Liver (tissue), 9 donors: ENCODE measurements around the gene SUMO2. TPM values are rescaled to one million over a fixed set of nuclear protein-coding genes. Genes with fewer than 3 reads are reported as not detected.

Source experiments
- DNase-seq: peaks from one replicate; pipeline ENCODE4 v3.0.0-alpha.2; 2017; ENCODE audit warnings: low spot score
- H3K27ac ChIP-seq, 2 donors: one replicate each; pipeline ENCODE4 v1.7.0; 2013; ENCODE audit warnings: inconsistent platforms in 2 of 2, low read length in 2 of 2, control low read depth in 1 of 2, low read depth in 1 of 2, mild to moderate bottlenecking in 1 of 2
- H3K27me3 ChIP-seq, 4 donors: one replicate each; pipeline versions ENCODE4 v1.6.1 to v1.7.0; 2013; ENCODE audit warnings: low read length in 3 of 4, inconsistent platforms in 1 of 4, mild to moderate bottlenecking in 1 of 4, moderate library complexity in 1 of 4; ENCODE audit not compliant: control insufficient read depth in 4 of 4, insufficient read depth in 4 of 4
- H3K36me3 ChIP-seq, 4 donors: one replicate each; pipeline versions ENCODE4 v1.6.1 to v1.7.0; 2013; ENCODE audit warnings: low read length in 3 of 4, mild to moderate bottlenecking in 3 of 4, low read depth in 1 of 4, moderate library complexity in 1 of 4; ENCODE audit not compliant: control insufficient read depth in 4 of 4, insufficient read depth in 3 of 4
- H3K4me1 ChIP-seq, 4 donors: one replicate each; pipeline versions ENCODE4 v1.6.1 to v1.7.0; 2013; ENCODE audit warnings: low read length in 3 of 4, mild to moderate bottlenecking in 3 of 4, moderate library complexity in 1 of 4; ENCODE audit not compliant: control insufficient read depth in 4 of 4, insufficient read depth in 4 of 4
- H3K4me3 ChIP-seq, 3 donors: one replicate each; pipeline versions ENCODE4 v1.6.1 to v1.7.0; 2013; ENCODE audit warnings: low read length in 3 of 3, control low read depth in 1 of 3, low read depth in 1 of 3, mild to moderate bottlenecking in 1 of 3
- H3K9ac ChIP-seq, 2 donors: one replicate each; pipeline ENCODE4 v1.7.0; 2013; ENCODE audit warnings: low read length in 2 of 2, mild to moderate bottlenecking in 2 of 2, moderate library complexity in 2 of 2, control low read depth in 1 of 2, low read depth in 1 of 2
- H3K9me3 ChIP-seq, 4 donors: one replicate each; pipeline versions ENCODE4 v1.6.1 to v1.7.0; 2013; ENCODE audit warnings: low read length in 3 of 4; ENCODE audit not compliant: control insufficient read depth in 4 of 4
- ATF3 ChIP-seq: IDR thresholded peaks from 2 replicates; pipeline ENCODE4 v1.6.1; 2016; ENCODE audit warnings: antibody characterized with exemption
- CTCF ChIP-seq: fragments of 150-350 bp; IDR thresholded peaks from 2 replicates; pipeline ENCODE4 v1.5.1; 2017; ENCODE audit warnings: improper control_type of control experiment, low read depth, low read length; ENCODE audit not compliant: missing input control
- EGR1 ChIP-seq, 2 donors: IDR thresholded peaks; 2 replicates each; pipeline ENCODE4 v1.6.1; 2016 to 2018; ENCODE audit warnings: antibody characterized with exemption in 2 of 2, low read depth in 2 of 2
- FOXA1 ChIP-seq: IDR thresholded peaks from 2 replicates; pipeline ENCODE4 v1.6.1; 2016; ENCODE audit warnings: antibody characterized with exemption
- FOXA2 ChIP-seq: IDR thresholded peaks from 2 replicates; pipeline ENCODE4 v1.6.1; 2016; ENCODE audit warnings: antibody characterized with exemption
- GABPA ChIP-seq, 2 donors: IDR thresholded peaks in 1 of 2; conservative IDR thresholded peaks in 1 of 2; 2 replicates each; pipeline ENCODE4 v1.6.1; 2016; ENCODE audit warnings: antibody characterized with exemption in 2 of 2, mild to moderate bottlenecking in 1 of 2, moderate library complexity in 1 of 2
- HNF4A ChIP-seq, 2 donors: conservative IDR thresholded peaks; 2 replicates each; pipeline ENCODE4 v1.6.1; 2016; ENCODE audit warnings: antibody characterized with exemption in 2 of 2, mild to moderate bottlenecking in 2 of 2
- HNF4G ChIP-seq: IDR thresholded peaks from 2 replicates; pipeline ENCODE4 v1.6.1; 2016; ENCODE audit warnings: antibody characterized with exemption
- JUND ChIP-seq, 2 donors: IDR thresholded peaks; 2 replicates each; pipeline ENCODE4 v1.6.1; 2016; ENCODE audit warnings: antibody characterized with exemption in 2 of 2
- MAX ChIP-seq: IDR thresholded peaks from 2 replicates; pipeline ENCODE4 v1.6.1; 2016; ENCODE audit warnings: antibody characterized with exemption
- NR2F2 ChIP-seq: IDR thresholded peaks from 2 replicates; pipeline ENCODE4 v1.6.1; 2016; ENCODE audit warnings: antibody characterized with exemption
- RAD21 ChIP-seq, 2 donors: IDR thresholded peaks; 2 replicates each; pipeline ENCODE4 v1.6.1; 2016; ENCODE audit warnings: antibody characterized with exemption in 2 of 2, mild to moderate bottlenecking in 2 of 2
- REST ChIP-seq: IDR thresholded peaks from 2 replicates; pipeline ENCODE4 v1.6.1; 2016; ENCODE audit warnings: antibody characterized with exemption, mild to moderate bottlenecking
- RXRA ChIP-seq, 2 donors: IDR thresholded peaks; 2 replicates each; pipeline ENCODE4 v1.6.1; 2017 to 2018; ENCODE audit warnings: antibody characterized with exemption in 2 of 2, mild to moderate bottlenecking in 1 of 2
- SP1 ChIP-seq: IDR thresholded peaks from 2 replicates; pipeline ENCODE4 v1.6.1; 2018; ENCODE audit warnings: antibody characterized with exemption, mild to moderate bottlenecking
- TAF1 ChIP-seq: conservative IDR thresholded peaks from 2 replicates; pipeline ENCODE4 v1.6.1; 2016; ENCODE audit warnings: antibody characterized with exemption, mild to moderate bottlenecking
- YY1 ChIP-seq: IDR thresholded peaks from 2 replicates; pipeline ENCODE4 v1.6.1; 2016; ENCODE audit warnings: antibody characterized with exemption, mild to moderate bottlenecking
- ZBTB33 ChIP-seq: IDR thresholded peaks from 2 replicates; pipeline ENCODE4 v1.6.1; 2016; ENCODE audit warnings: antibody characterized with exemption
- WGBS: extraction: QIAGEN DNeasy Blood & Tissue Kit; methylation state at CpG from one replicate; pipeline ENCODE4 v1.1.7; 2013; 5-methylcytosine and 5-hydroxymethylcytosine counted together
- polyA plus RNA-seq, 2 donors: library from polyadenylated mRNA; stranded (reverse) in 1 of 2; unstranded in 1 of 2; fragments of 200-250 nt in 1 of 2; fragments of >200 nt in 1 of 2; fragmentation: Nextera tagmentation in 1 of 2; extraction: Ambion mirVana in 1 of 2; gene quantifications; one replicate each; pipeline versions ENCODE4 v1.2.1 to v1.2.3, GENCODE V29; 2013 to 2015
- total RNA-seq, 2 donors: library from RNA; depleted of rRNA; stranded (reverse); fragments of >200 nt; gene quantifications; one replicate each; pipeline ENCODE4 v1.2.3, GENCODE V29; 2014
- donor health status: healthy.
- donor health status: healthy.
- donor health status: healthy.
- donor health status: healthy.
- donor health status: healthy.

SUMO2 gene
- total and polyA plus RNA-seq, 4 donors: 20.9 to 160 (median 50.5) TPM

DNA sequence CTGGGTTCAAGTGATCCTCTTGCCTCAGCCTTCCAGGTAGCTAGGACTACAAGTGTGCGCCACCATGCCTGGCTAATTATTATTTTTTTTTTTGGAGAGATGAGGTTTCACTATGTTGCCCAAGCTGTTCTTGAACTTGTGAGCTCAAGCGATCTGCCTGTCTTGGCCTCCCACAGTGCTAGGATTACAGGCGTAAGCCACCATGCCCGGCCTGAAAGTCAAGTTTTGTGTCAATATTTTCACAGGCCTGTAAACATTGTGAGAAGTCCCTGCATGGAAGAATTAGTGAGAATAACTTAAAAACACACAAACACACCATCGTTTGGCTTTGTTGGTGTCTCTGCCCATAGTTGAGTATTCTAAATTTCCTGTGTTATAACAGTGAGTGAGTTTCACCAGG lies 45.0 kb upstream of the SUMO2 start:
- Histone ChIP-seq H3K4me3 (no peak overlapping the region), H3K36me3 (peaks cover 7 to 68% (median 47%) of the 10 kb centered on the region in 4 donors), H3K9ac (no peak overlapping the region), H3K9me3 (no peaks in the 10 kb centered on the region), H3K4me1 (no peaks in the 10 kb centered on the region), H3K27me3 (no peaks in the 10 kb centered on the region), H3K27ac (no peak overlapping the region)
- DNase-seq: no peak
- WGBS: 77% methylated on average over 5 of the region's 5 CpGs
- no peak for TF ChIP-seq EGR1 (IDR thresholded peaks at IDR 0.05; ENCODE audit: low read depth in 2 of 2)
- TF ChIP-seq HNF4G: no peak
- TF ChIP-seq RAD21 (IDR thresholded peaks at IDR 0.05): no peak
- TF ChIP-seq TAF1: no peak
- no peak for TF ChIP-seq JUND (IDR thresholded peaks at IDR 0.05)
- TF ChIP-seq RXRA (IDR thresholded peaks at IDR 0.05): no peak
- TF ChIP-seq CTCF: no peak
- TF ChIP-seq FOXA2: no peak
- TF ChIP-seq NR2F2: no peak
- no peak for TF ChIP-seq YY1
- no peak for TF ChIP-seq ZBTB33
- TF ChIP-seq HNF4A (conservative IDR thresholded peaks at IDR 0.05): no peak
- TF ChIP-seq MAX: no peak

GRCh38 chr17:75225016-75225415 lies 42.3 kb upstream of the SUMO2 start:
- Histone ChIP-seq H3K36me3 (peaks cover 3 to 52% (median 38%) of the 10 kb centered on the region in 4 donors), H3K4me1 (no peaks in the 10 kb centered on the region), H3K9ac (no peak overlapping the region), H3K4me3 (no peak overlapping the region), H3K9me3 (no peaks in the 10 kb centered on the region), H3K27me3 (no peaks in the 10 kb centered on the region), H3K27ac (no peak overlapping the region)
- DNase-seq: no peak
- WGBS: 88% methylated on average over 14 of the region's 14 CpGs
- TF ChIP-seq EGR1 (IDR thresholded peaks at IDR 0.05; ENCODE audit: low read depth in 2 of 2) (no peak), YY1 (no peak), CTCF (no peak), SP1 (no peak), FOXA1 (no peak), ATF3 (no peak), REST (no peak), HNF4G (no peak), JUND (IDR thresholded peaks at IDR 0.05) (no peak), RAD21 (IDR thresholded peaks at IDR 0.05) (no peak), ZBTB33 (no peak), GABPA (IDR thresholded peaks at IDR 0.05 in 1 of 2, conservative IDR thresholded peaks at IDR 0.05 in 1 of 2) (no peak), RXRA (IDR thresholded peaks at IDR 0.05) (no peak), NR2F2 (no peak), HNF4A (conservative IDR thresholded peaks at IDR 0.05) (no peak), MAX (no peak), FOXA2 (no peak), TAF1 (no peak)
